Endothelial cell of umbilical vein (primary cell): ENCODE results near the gene SPTBN4. TPM values are rescaled to one million over a fixed set of nuclear protein-coding genes. Genes with fewer than 3 reads are reported as not detected.

Experiments
- BruUV-seq: library from RNA; stranded (reverse); fragments of 400-500 nt; replicated peaks from 2 replicates; lab custom pipeline; 2021; lab: Mats Ljungman, UMichigan
- CTCF ChIA-PET: fragments of 300-600, 350-600 bp; sonication (Branson Sonifier 250); formaldehyde crosslinking; loops from one replicate; lab custom pipeline; 2021; ENCODE audit warnings: antibody characterized with exemption, inconsistent platforms; lab: Charles Lee
- POLR2A ChIA-PET: fragments of 300-600, 350-600 bp; sonication (Branson Sonifier 250); formaldehyde crosslinking; loops from one replicate; lab custom pipeline; 2021; ENCODE audit warnings: antibody characterized with exemption, inconsistent platforms; lab: Charles Lee
- DNase-seq: peaks from one replicate; pipeline ENCODE4 v3.0.0-alpha.2; 2011; ENCODE audit warnings: low read depth, low spot score
- FAIRE-seq: peaks from 2 replicates; lab custom pipeline; 2011; peaks lifted over from hg19 to GRCh38; lab: Jason Lieb, UNC
- H2AFZ ChIP-seq: 2 replicates; pipeline ENCODE4 v1.6.0; 2012; ENCODE audit warnings: low read depth, low read length, control low read depth, inconsistent platforms
- H3K27ac ChIP-seq: 2 replicates; pipeline ENCODE4 v1.5.1; 2011; ENCODE audit warnings: low read depth, mild to moderate bottlenecking, control low read depth, low read length, moderate library complexity; ENCODE audit not compliant: insufficient read depth
- H3K27me3 ChIP-seq, 2 experiments: 2 replicates each; pipeline versions ENCODE4 v1.6.0 to v1.6.1; 2011; ENCODE audit warnings: low read length in 2 of 2, mixed read lengths in 1 of 2; ENCODE audit not compliant: control insufficient read depth in 2 of 2, insufficient read depth in 2 of 2
- H3K36me3 ChIP-seq, 2 experiments: 2 replicates in 1 of 2; 3 replicates in 1 of 2; pipeline ENCODE4 v1.5.1; 2011; ENCODE audit warnings: low read length in 2 of 2, mild to moderate bottlenecking in 1 of 2, moderate library complexity in 1 of 2; ENCODE audit not compliant: control insufficient read depth in 2 of 2, insufficient read depth in 2 of 2; ENCODE audit errors: extremely low read depth in 1 of 2
- H3K4me1 ChIP-seq: 3 replicates; pipeline ENCODE4 v1.5.1; 2011; ENCODE audit warnings: mild to moderate bottlenecking, low read length; ENCODE audit not compliant: control insufficient read depth, insufficient read depth; ENCODE audit errors: extremely low read depth
- H3K4me2 ChIP-seq: 2 replicates; pipeline ENCODE4 v1.6.1; 2011; ENCODE audit warnings: low read length, control low read depth, mixed read lengths; ENCODE audit not compliant: insufficient read depth
- H3K4me3 ChIP-seq, 3 experiments: fragments of 200-600 bp in 1 of 3; sonication (generic), shearing (Covaris generic) in 1 of 3; replicated peaks in 1 of 3; 2 replicates each; pipeline ENCODE4 v1.5.1; 2011 to 2016; ENCODE audit warnings: control low read depth in 3 of 3, low read length in 3 of 3, mild to moderate bottlenecking in 2 of 3, inconsistent platforms in 1 of 3, low read depth in 1 of 3, moderate library complexity in 1 of 3; ENCODE audit not compliant: insufficient read depth in 1 of 3
- H3K79me2 ChIP-seq: 2 replicates; pipeline ENCODE4 v1.6.0; 2012; ENCODE audit warnings: low read length, inconsistent platforms; ENCODE audit not compliant: control insufficient read depth, insufficient read depth
- H3K9ac ChIP-seq: replicated peaks from 2 replicates; pipeline ENCODE3; 2011; ENCODE audit warnings: low read length, control low read depth; ENCODE audit not compliant: insufficient read depth; ENCODE audit errors: extremely low read depth
- H3K9me1 ChIP-seq: replicated peaks from 3 replicates; pipeline ENCODE4 v1.6.0; 2011; ENCODE audit warnings: mild to moderate bottlenecking, low read length; ENCODE audit not compliant: control insufficient read depth, insufficient read depth; ENCODE audit errors: extremely low read depth
- H3K9me3 ChIP-seq: replicated peaks from 2 replicates; pipeline ENCODE4 v1.5.1; 2012; ENCODE audit warnings: low read length, inconsistent platforms; ENCODE audit not compliant: control insufficient read depth, insufficient read depth
- H4K20me1 ChIP-seq: replicated peaks from 2 replicates; pipeline ENCODE3; 2011; ENCODE audit warnings: mild to moderate bottlenecking, low read length; ENCODE audit not compliant: control insufficient read depth, insufficient read depth; ENCODE audit errors: extremely low read depth
- CTCF ChIP-seq, 2 donors: IDR thresholded peaks; 1 replicate in 1 of 2; 2 replicates in 1 of 2; pipeline ENCODE4 v1.5.1; 2011; ENCODE audit warnings: low read length in 2 of 2, mild to moderate bottlenecking in 2 of 2, moderate library complexity in 2 of 2, control low read depth in 1 of 2, inconsistent platforms in 1 of 2, low read depth in 1 of 2; ENCODE audit not compliant: insufficient read depth in 1 of 2; ENCODE audit errors: extremely low read depth in 1 of 2
- FOS ChIP-seq: IDR thresholded peaks from 2 replicates; pipeline ENCODE4 v1.6.1; 2011; ENCODE audit warnings: mild to moderate bottlenecking, low read length, moderate library complexity, borderline replicate concordance; ENCODE audit not compliant: insufficient read depth
- GATA2 ChIP-seq: IDR thresholded peaks from 2 replicates; pipeline ENCODE4 v1.7.0; 2011; ENCODE audit warnings: low read depth, mild to moderate bottlenecking, moderate library complexity, mixed read lengths, low read length; ENCODE audit not compliant: insufficient read length, insufficient read depth
- JUN ChIP-seq: IDR thresholded peaks from 2 replicates; pipeline ENCODE4 v1.6.1; 2011; ENCODE audit warnings: borderline replicate concordance, low read depth; ENCODE audit not compliant: insufficient read length, insufficient read depth
- MAX ChIP-seq: IDR thresholded peaks from 2 replicates; pipeline ENCODE4 v1.6.1; 2011; ENCODE audit not compliant: insufficient read depth, insufficient read length
- MYC ChIP-seq: IDR thresholded peaks from one replicate; pipeline ENCODE4 v1.6.1; 2011; ENCODE audit warnings: mild to moderate bottlenecking, low read depth, low read length
- POLR2A ChIP-seq: IDR thresholded peaks from 2 replicates; pipeline ENCODE4 v1.6.1; 2012; ENCODE audit warnings: low read depth, mild to moderate bottlenecking, control low read depth, low read length
- POLR2AphosphoS5 ChIP-seq: IDR thresholded peaks from 2 replicates; pipeline ENCODE4 v1.6.1; 2012; ENCODE audit warnings: low read depth, mild to moderate bottlenecking, control low read depth, low read length, moderate library complexity; ENCODE audit not compliant: insufficient read depth
- dilution Hi-C: fragments of 300-500 bp; cut with MboI; formaldehyde crosslinking; loops from one replicate; pipeline ENCODE4 v1.15.0; 2019; ENCODE audit warnings: low sequenced_read_pairs; ENCODE audit not compliant: extremely low pct_ligation_motif_present
- intact Hi-C: fragments of 100-400 bp; cut with micrococcal nuclease; formaldehyde crosslinking; loops from one replicate; pipeline ENCODE4 v1.10.0; 2022
- polyA plus RNA-seq, 4 experiments: library from polyadenylated mRNA; depleted of rRNA in 3 of 4; stranded (reverse) in 3 of 4; unstranded in 1 of 4; fragments of >200 nt; gene quantifications; 2 replicates each; pipeline versions ENCODE4 v1.2.1 to v1.2.3, GENCODE V29; 2011 to 2012; ENCODE audit warnings: missing spikeins in 1 of 4
- total RNA-seq: library from RNA; stranded (reverse); gene quantifications from 2 replicates; pipeline ENCODE4 v1.2.3, GENCODE V29; 2021

The SPTBN4 gene
- total and polyA plus RNA-seq, 2 donors (not counting 3 experiments of a cell fraction or from before 2014, with no cell fraction given) = 0.33 TPM; not detected in 1

GRCh38 chr19:40510526-40511115, 43.8 kb downstream of the SPTBN4 start:
- peaks cover 24 to 29% of the 10 kb centered on the region in 2 experiments for H3K27me3 ChIP-seq
- no peak overlapping the region for H3K9ac ChIP-seq
- no peaks in the 10 kb centered on the region for H3K9me1 ChIP-seq
- H3K4me2 ChIP-seq = no peak overlapping the region
- no peak for DNase-seq
- H3K36me3 ChIP-seq = no peaks in the 10 kb centered on the region
- no peak overlapping the region for H3K27ac ChIP-seq
- intact Hi-C loops = no loop called here
- no peaks in the 10 kb centered on the region for H3K4me1 ChIP-seq
- no peak for FAIRE-seq
- ChIA-PET CTCF (interaction anchor here (1.2 to 2.0 kb wide), 5 partner anchors 10 to 205 kb away, joined by 3 to 6 read pairs (median 5); no protein-coding TSS in a partner anchor), POLR2A (no interaction called here)
- H4K20me1 ChIP-seq = no peaks in the 10 kb centered on the region
- H3K9me3 ChIP-seq = no peaks in the 10 kb centered on the region
- no peak overlapping the region for H2AFZ ChIP-seq
- no peaks in the 10 kb centered on the region for H3K79me2 ChIP-seq
- dilution Hi-C loops = no loop called here
- BruUV-seq = no TSS peak
- no peak overlapping the region for H3K4me3 ChIP-seq
- no peak for TF ChIP-seq MYC
- TF ChIP-seq POLR2AphosphoS5 = no peak
- no peak for TF ChIP-seq GATA2
- no peak for TF ChIP-seq CTCF (IDR thresholded peaks at IDR 0.05; ENCODE audit: extremely low read depth in 1 of 2, insufficient read depth in 1 of 2, low read depth in 1 of 2, low read length in 2 of 2)
- TF ChIP-seq FOS = no peak
- no peak for TF ChIP-seq MAX
- no peak for TF ChIP-seq POLR2A
- TF ChIP-seq JUN = no peak
